Thoracic aorta (tissue), 2 donors: ENCODE results near the gene CDK6. TPM values are rescaled to one million over a fixed set of nuclear protein-coding genes. Genes with fewer than 3 reads are reported as not detected.
"Not testable (repeated sequence)": the region's sequence is repeated elsewhere in the genome, so short reads cannot be mapped to it uniquely, and the experiment has no call there.

Experiments used
- ATAC-seq: fragments of 150-250 bp; one replicate; pipeline ENCODE4 v1.8.0; 2017; ENCODE audit warnings: low read depth; ENCODE audit not compliant: insufficient number of reproducible peaks, low FRiP score
- DNase-seq: peaks from one replicate; pipeline ENCODE4 v3.0.0-alpha.2; 2020; ENCODE audit warnings: low spot score
- H3K27ac ChIP-seq, 2 donors: fragments of 200-600 bp; sonication (generic); 1 replicate in 1 of 2; 2 replicates in 1 of 2; pipeline ENCODE4 v1.5.1; 2016; ENCODE audit warnings: mild to moderate bottlenecking in 2 of 2, moderate library complexity in 2 of 2
- H3K27me3 ChIP-seq: fragments of 200-600 bp; sonication (generic); replicated peaks from 2 replicates; pipeline ENCODE4 v1.6.0; 2016; ENCODE audit warnings: mild to moderate bottlenecking; ENCODE audit not compliant: insufficient read depth
- H3K36me3 ChIP-seq: fragments of 200-600 bp; sonication (generic); one replicate; pipeline ENCODE4 v1.5.1; 2016
- H3K4me1 ChIP-seq, 2 donors: fragments of 200-600 bp; sonication (generic); 1 replicate in 1 of 2; 2 replicates in 1 of 2; pipeline versions ENCODE4 v1.5.1 to v1.6.0; 2016; ENCODE audit warnings: low read depth in 2 of 2, mild to moderate bottlenecking in 1 of 2; ENCODE audit not compliant: control insufficient read depth in 1 of 2
- H3K4me3 ChIP-seq: fragments of 200-600 bp; sonication (generic); 2 replicates; pipeline ENCODE4 v1.5.1; 2016; ENCODE audit warnings: mild to moderate bottlenecking
- H3K9me3 ChIP-seq: fragments of 200-600 bp; sonication (generic); 2 replicates; pipeline ENCODE4 v1.5.1; 2016
- CTCF ChIP-seq: fragments of 200-600 bp; sonication (generic); IDR thresholded peaks from one replicate; pipeline ENCODE4 v1.5.1; 2019; ENCODE audit warnings: antibody characterized with exemption
- total RNA-seq, 2 donors: library from RNA; depleted of rRNA; stranded (reverse); fragments of >200 nt; gene quantifications; one replicate each; pipeline versions ENCODE4 v1.1.0 to v1.2.3, GENCODE V29; 2016

CDK6 gene
- total RNA-seq, 2 donors from 2014 or later = 25.5 to 31.8 TPM

GRCh38 chr7:92606985-92607384 lies 229.4 kb downstream of the CDK6 start:
- ATAC-seq (no peak), DNase-seq (no peak)
- H3K9me3 ChIP-seq = no peaks in the 10 kb centered on the region
- peaks cover 5% of the 10 kb centered on the region for H3K36me3 ChIP-seq
- peaks cover 0 to 6% of the 10 kb centered on the region in 2 donors for H3K4me1 ChIP-seq
- H3K27ac ChIP-seq = no peak overlapping the region
- TF ChIP-seq CTCF = no peak
- no peaks in the 10 kb centered on the region for H3K27me3 ChIP-seq
- no peak overlapping the region for H3K4me3 ChIP-seq

- H3K27ac ChIP-seq, H3K27me3 ChIP-seq, H3K36me3 ChIP-seq, DNase-seq, H3K4me3 ChIP-seq, H3K4me1 ChIP-seq, H3K9me3 ChIP-seq, ATAC-seq: not testable (repeated sequence)
These were observed 231.9 kb downstream of the CDK6 start for GRCh38 chr7:92604517-92604916.

- no peak for DNase-seq
- Histone ChIP-seq H3K36me3 (peaks cover 5% of the 10 kb centered on the region), H3K4me3 (no peak overlapping the region), H3K27ac (no peak overlapping the region), H3K9me3 (no peaks in the 10 kb centered on the region), H3K27me3 (no peaks in the 10 kb centered on the region), H3K4me1 (no peaks in the 10 kb centered on the region)
- ATAC-seq = no peak
- TF ChIP-seq CTCF = no peak
These were observed 233.3 kb downstream of the CDK6 start for GRCh38 chr7:92603089-92603445.

GRCh38 chr7:92602352-92603088 lies 233.9 kb downstream of the CDK6 start:
- Histone ChIP-seq H3K4me3 (no peak overlapping the region), H3K27ac (no peak overlapping the region), H3K9me3 (no peaks in the 10 kb centered on the region), H3K4me1 (no peaks in the 10 kb centered on the region), H3K27me3 (no peaks in the 10 kb centered on the region), H3K36me3 (peaks cover 5% of the 10 kb centered on the region)
- DNase-seq = no peak
- ATAC-seq = no peak
- TF ChIP-seq CTCF = no peak

- no peaks in the 10 kb centered on the region for H3K36me3 ChIP-seq
- no peaks in the 10 kb centered on the region for H3K27me3 ChIP-seq
- no peaks in the 10 kb centered on the region for H3K4me1 ChIP-seq
- no peak for TF ChIP-seq CTCF
- ATAC-seq = no peak
- H3K4me3 ChIP-seq = no peak overlapping the region
- no peaks in the 10 kb centered on the region for H3K9me3 ChIP-seq
- H3K27ac ChIP-seq = no peak overlapping the region
- no peak for DNase-seq
These were observed 237.9 kb downstream of the CDK6 start for GRCh38 chr7:92598310-92598981.
